SK-N-SH treated with all-trans-retinoic acid at 6 μM for 48 hours (cell line): ENCODE data around the gene PPP1R13B.
"Not testable (repeated sequence)": the region's sequence is repeated elsewhere in the genome, so short reads cannot be mapped to it uniquely, and the experiment has no call there.

ENCODE experiments used
- ATAC-seq: fragments of 200-7000 bp; cut with Tn5 transposase; 3 replicates; pipeline ENCODE4 v1.9.1; 2020; ENCODE audit warnings: mild to moderate bottlenecking, moderate library complexity
- ARNTL ChIP-seq: fragments of 450-650 bp; formaldehyde crosslinking; IDR thresholded peaks from 2 replicates; pipeline ENCODE4 v1.5.0; 2020; ENCODE audit warnings: low read depth, mild to moderate bottlenecking, moderate library complexity, borderline replicate concordance
- CSDC2 ChIP-seq: fragments of 250-450 bp; sonication (Bioruptor Pico); IDR thresholded peaks from 2 replicates; pipeline ENCODE4 v1.5.0; 2020; ENCODE audit warnings: mild to moderate bottlenecking, moderate library complexity
- CSRNP3 ChIP-seq: fragments of 250-450 bp; sonication (Bioruptor Pico); IDR thresholded peaks from 2 replicates; pipeline ENCODE4 v1.5.1; 2021; ENCODE audit warnings: mild to moderate bottlenecking, moderate library complexity
- ESRRG ChIP-seq: fragments of 250-450 bp; sonication (Bioruptor Pico); IDR thresholded peaks from 2 replicates; pipeline ENCODE4 v1.6.1; 2021; ENCODE audit warnings: mild to moderate bottlenecking
- ISL1 ChIP-seq: fragments of 250-450 bp; sonication (Bioruptor Pico); IDR thresholded peaks from 2 replicates; pipeline ENCODE4 v2.1.2; 2022; ENCODE audit warnings: mild to moderate bottlenecking, moderate library complexity
- OSR1 ChIP-seq: fragments of 250-450 bp; sonication (Bioruptor Pico); IDR thresholded peaks from 2 replicates; pipeline ENCODE4 v1.8.0; 2022; ENCODE audit warnings: moderate library complexity, mild to moderate bottlenecking, inconsistent platforms
- PATZ1 ChIP-seq: fragments of 250-450 bp; sonication (Bioruptor Pico); IDR thresholded peaks from 2 replicates; pipeline ENCODE4 v1.8.0; 2020; ENCODE audit warnings: mild to moderate bottlenecking, moderate library complexity, borderline replicate concordance
- POU6F1 ChIP-seq: fragments of 250-450 bp; sonication (Bioruptor Pico); IDR thresholded peaks from 2 replicates; pipeline ENCODE4 v1.8.0; 2021; ENCODE audit warnings: low read depth, mild to moderate bottlenecking, moderate library complexity, borderline replicate concordance
- PPARA ChIP-seq: fragments of 250-450 bp; sonication (Bioruptor Pico); IDR thresholded peaks from 2 replicates; pipeline ENCODE4 v1.5.0; 2020; ENCODE audit warnings: mild to moderate bottlenecking, borderline replicate concordance
- RARB ChIP-seq: fragments of 250-450 bp; sonication (Bioruptor Pico); IDR thresholded peaks from 2 replicates; pipeline ENCODE4 v1.8.0; 2021; ENCODE audit warnings: mild to moderate bottlenecking, moderate library complexity
- SNAI2 ChIP-seq: fragments of 250-450 bp; sonication (Bioruptor Pico); IDR thresholded peaks from 2 replicates; pipeline ENCODE4 v1.5.0; 2020; ENCODE audit warnings: mild to moderate bottlenecking, moderate library complexity
- TCF4 ChIP-seq: fragments of 250-450 bp; sonication (Bioruptor Pico); IDR thresholded peaks from 2 replicates; pipeline ENCODE4 v1.8.0; 2021; ENCODE audit warnings: mild to moderate bottlenecking, moderate library complexity, borderline replicate concordance
- TSHZ2 ChIP-seq: fragments of 250-450 bp; sonication (Bioruptor Pico); IDR thresholded peaks from 2 replicates; pipeline ENCODE4 v1.5.0; 2020; ENCODE audit warnings: mild to moderate bottlenecking, moderate library complexity
- ZC3H10 ChIP-seq: fragments of 250-450 bp; sonication (Bioruptor Pico); IDR thresholded peaks from 2 replicates; pipeline ENCODE4 v1.5.1; 2021; ENCODE audit warnings: mild to moderate bottlenecking, moderate library complexity
- ZFP3 ChIP-seq: fragments of 250-450 bp; sonication (Bioruptor Pico); IDR thresholded peaks from 2 replicates; pipeline ENCODE4 v1.5.0; 2020; ENCODE audit warnings: mild to moderate bottlenecking, moderate library complexity
- ZFP30 ChIP-seq: fragments of 450-650 bp; formaldehyde crosslinking; IDR thresholded peaks from 2 replicates; pipeline ENCODE4 v1.5.0; 2022; ENCODE audit warnings: mild to moderate bottlenecking, moderate library complexity
- ZNF565 ChIP-seq: fragments of 450-650 bp; formaldehyde crosslinking; conservative IDR thresholded peaks from 2 replicates; pipeline ENCODE4 v1.5.0; 2020; ENCODE audit warnings: low read depth, mild to moderate bottlenecking, moderate library complexity
- ZNF70 ChIP-seq: fragments of 450-650 bp; formaldehyde crosslinking; IDR thresholded peaks from 2 replicates; pipeline ENCODE4 v1.5.0; 2020; ENCODE audit warnings: mild to moderate bottlenecking, moderate library complexity
- ZNF8 ChIP-seq: fragments of 450-650 bp; formaldehyde crosslinking; IDR thresholded peaks from 2 replicates; pipeline ENCODE4 v1.5.0; 2020; ENCODE audit warnings: mild to moderate bottlenecking, moderate library complexity

The PPP1R13B gene

GRCh38 chr14:103692159-103692558, 155.2 kb downstream of the PPP1R13B start:
- ATAC-seq: no peak

GRCh38 chr14:103691655-103692054, 155.7 kb downstream of the PPP1R13B start:
- ATAC-seq: not testable (repeated sequence)

More at GRCh38 chr14:103692159-103692558, 155.2 kb downstream of the PPP1R13B start:
- TF ChIP-seq POU6F1 (no peak), RARB (CRISPR knock-in tag) (no peak), PPARA (no peak), ZFP3 (CRISPR knock-in tag) (no peak), SNAI2 (CRISPR knock-in tag) (no peak), ZNF70 (CRISPR knock-in tag) (no peak), CSDC2 (CRISPR knock-in tag) (no peak), ZNF565 (no peak), OSR1 (CRISPR knock-in tag) (no peak), ISL1 (CRISPR knock-in tag) (no peak)

- no peak for ATAC-seq
Observed at GRCh38 chr14:103690332-103690731, 157.0 kb downstream of the PPP1R13B start.

GRCh38 chr14:103688906-103689902, 158.2 kb downstream of the PPP1R13B start:
- no peak for ATAC-seq
- no peak for TF ChIP-seq ZFP30
- TF ChIP-seq PATZ1 (CRISPR knock-in tag): no peak
- no peak for TF ChIP-seq TCF4 (CRISPR knock-in tag)
- no peak for TF ChIP-seq RARB (CRISPR knock-in tag)
- TF ChIP-seq ZC3H10 (CRISPR knock-in tag): no peak
- TF ChIP-seq ARNTL (CRISPR knock-in tag): no peak
- TF ChIP-seq OSR1 (CRISPR knock-in tag): no peak
- TF ChIP-seq SNAI2 (CRISPR knock-in tag): no peak
- no peak for TF ChIP-seq TSHZ2 (CRISPR knock-in tag)
- no peak for TF ChIP-seq ESRRG

More at GRCh38 chr14:103690332-103690731, 157.0 kb downstream of the PPP1R13B start:
- TF ChIP-seq PPARA: no peak
- TF ChIP-seq ZNF8: no peak
- no peak for TF ChIP-seq ZNF70 (CRISPR knock-in tag)
- no peak for TF ChIP-seq TSHZ2 (CRISPR knock-in tag)
- TF ChIP-seq CSDC2 (CRISPR knock-in tag): no peak
- TF ChIP-seq ISL1 (CRISPR knock-in tag): no peak
- no peak for TF ChIP-seq ZNF565
- no peak for TF ChIP-seq RARB (CRISPR knock-in tag)
- no peak for TF ChIP-seq CSRNP3 (CRISPR knock-in tag)
